Measurements from ENCODE around the gene NXPH2.
"Not testable (repeated sequence)": the region's sequence is repeated elsewhere in the genome, so short reads cannot be mapped to it uniquely, and the experiment has no call there.

The NXPH2 gene

DNA sequence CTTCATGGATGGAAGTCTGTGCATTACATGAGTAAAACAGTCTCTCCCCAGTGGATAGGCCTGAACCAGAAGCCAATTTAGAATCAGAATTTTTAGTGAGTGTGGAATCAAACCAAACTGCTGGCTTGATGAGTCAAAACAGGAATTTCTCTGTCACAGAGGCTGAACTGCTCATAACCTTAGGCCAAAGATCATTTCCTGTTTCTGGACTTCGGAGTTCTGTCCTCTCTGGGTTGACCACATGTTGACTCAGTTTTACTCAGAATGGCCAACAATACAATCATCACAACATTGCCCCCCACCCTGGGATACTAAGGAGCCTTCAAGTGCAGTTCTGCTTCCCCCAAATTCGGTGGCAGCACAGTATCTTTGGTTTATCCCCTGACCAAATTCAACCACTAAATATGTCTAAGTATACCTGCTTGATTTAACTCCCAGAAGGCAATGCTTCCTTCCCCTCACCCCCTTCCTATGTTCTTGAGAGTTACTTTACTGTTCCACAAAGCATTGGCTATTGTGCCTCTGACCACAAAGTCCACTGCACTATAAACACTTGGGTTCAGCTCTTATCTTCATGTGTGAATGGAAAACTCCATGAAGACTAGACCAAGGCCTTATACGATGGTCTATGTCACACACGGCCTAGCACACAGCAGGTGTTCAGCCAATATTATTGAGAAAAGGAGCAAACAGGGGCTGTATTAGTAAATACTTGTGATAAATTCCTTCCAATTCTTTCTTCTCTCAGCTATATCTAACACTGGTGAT lies 67.8 kb downstream of the NXPH2 start:
- DNase-seq (ENCODE audit: low read depth in 3 of 3, low spot score in 1 of 3): no peak

DNA sequence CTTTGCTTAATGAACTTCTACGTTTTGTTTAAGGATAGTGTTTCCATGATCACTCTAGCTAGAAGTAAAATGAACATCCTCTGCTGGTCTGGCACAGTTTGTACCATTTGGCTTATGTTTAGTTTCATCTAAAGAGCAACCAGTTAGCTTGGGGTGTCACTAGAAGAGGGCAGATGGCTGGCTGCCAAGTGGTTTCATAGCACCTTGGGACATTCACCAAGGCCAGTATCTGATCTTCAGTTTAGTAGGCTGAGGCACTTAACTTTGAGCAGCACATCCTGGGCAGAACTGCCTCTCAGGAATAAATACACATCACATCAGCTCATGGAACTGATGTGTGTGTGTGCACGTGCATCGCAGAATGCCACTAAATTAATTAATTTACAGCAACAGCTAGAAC lies 68.4 kb downstream of the NXPH2 start:
- DNase-seq (ENCODE audit: low read depth in 3 of 3, low spot score in 1 of 3): no peak

DNA sequence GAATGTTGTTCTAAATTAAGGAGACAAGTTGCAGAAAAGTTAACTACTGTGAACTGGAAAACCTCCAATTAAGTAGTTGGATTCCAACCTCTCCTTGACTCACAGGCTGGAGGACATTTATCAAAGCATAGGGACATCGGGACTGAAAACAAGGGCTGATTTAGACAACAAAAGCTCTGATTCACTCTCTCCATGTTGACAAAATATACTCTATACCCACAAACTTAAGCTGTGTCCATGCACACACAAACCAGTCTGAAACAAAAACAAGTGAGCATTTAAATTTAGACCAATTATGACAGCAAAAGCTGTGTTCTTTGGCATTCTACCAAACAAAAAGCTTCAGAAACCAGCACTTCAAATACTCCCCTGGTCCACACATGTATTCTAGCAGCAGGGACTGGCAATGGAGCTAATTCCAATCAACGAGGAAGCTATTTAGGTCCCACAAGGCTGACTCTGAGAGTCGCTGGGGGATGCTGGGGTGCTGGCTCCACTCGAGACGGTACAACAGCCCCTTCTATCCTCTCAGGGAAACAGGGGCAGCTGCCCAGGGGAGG lies 71.4 kb downstream of the NXPH2 start:
- no peak for DNase-seq (ENCODE audit: low read depth in 3 of 3, low spot score in 1 of 3)

DNA sequence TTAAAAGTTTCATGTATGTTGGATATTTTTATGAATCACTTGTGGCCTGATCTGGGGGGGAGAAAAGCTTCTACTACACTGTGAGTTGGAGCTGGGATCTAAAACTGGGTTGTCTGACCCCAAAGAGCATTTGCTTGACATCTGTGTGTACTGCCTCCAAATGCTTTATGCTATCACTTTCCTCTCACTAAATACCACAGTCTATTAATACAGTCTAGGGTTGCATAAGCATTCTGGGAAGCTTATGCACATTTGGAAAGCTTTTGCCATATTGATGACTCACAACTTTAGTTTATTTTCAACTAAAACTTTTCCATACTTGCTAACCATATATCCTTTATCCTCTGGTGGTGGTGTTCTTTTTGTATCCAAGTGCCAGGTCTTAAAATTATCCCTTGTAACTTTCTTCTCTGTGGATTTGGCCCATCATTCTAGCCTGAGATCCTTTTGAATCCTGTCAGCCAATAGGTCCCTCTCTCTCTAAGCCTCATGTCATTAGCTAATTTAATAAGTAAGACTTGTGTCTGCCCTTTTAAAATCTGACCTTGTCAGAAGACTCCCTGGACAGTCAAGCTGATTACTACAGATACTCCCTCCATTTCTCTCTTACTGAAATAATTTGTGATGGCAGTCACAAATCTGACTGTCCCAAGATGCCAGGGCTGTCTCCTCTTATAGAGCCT lies 72.7 kb downstream of the NXPH2 start:
- DNase-seq (ENCODE audit: low read depth in 3 of 3, low spot score in 1 of 3): no peak

DNA sequence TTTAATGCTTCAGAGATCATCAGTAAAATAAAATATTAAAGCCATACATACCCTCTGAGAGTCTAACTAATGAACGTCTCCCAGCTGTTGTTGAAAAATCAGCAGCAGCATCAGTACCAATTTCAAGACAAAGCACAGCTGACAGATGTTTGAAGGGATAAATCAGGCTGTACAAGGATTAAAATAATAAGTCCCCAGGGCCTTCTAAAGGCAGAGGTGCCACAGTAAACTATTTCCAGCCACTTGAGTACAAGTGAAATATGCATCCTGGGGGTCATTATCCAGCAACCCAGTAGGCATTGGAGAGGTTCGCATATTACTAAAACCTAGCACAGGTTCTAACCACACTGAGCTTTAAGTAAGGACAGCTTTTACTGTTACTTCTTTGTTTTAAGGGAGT lies 76.9 kb downstream of the NXPH2 start:
- DNase-seq (ENCODE audit: low read depth in 3 of 3, low spot score in 1 of 3): no peak

DNA sequence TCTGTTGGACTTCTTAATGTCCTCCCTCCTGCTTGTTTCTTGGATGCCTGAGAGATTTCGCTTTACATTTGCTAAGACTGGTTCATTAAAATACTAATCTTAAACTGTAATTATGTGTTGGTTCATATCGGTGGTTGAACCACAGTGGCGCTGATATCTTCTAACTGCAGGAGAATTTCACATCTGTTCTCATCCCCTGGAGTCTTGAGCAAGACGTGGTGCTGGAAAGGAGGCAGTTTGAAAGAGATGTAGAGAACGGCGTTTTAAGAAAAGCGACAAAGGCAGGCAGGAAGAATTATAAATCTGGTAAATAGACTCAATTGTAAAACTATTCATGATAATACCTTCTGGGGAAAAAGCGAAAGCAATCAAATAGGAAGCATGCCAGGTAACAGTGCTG lies 79.5 kb downstream of the NXPH2 start:
- no peak for DNase-seq (ENCODE audit: low read depth in 3 of 3, low spot score in 1 of 3)

DNA sequence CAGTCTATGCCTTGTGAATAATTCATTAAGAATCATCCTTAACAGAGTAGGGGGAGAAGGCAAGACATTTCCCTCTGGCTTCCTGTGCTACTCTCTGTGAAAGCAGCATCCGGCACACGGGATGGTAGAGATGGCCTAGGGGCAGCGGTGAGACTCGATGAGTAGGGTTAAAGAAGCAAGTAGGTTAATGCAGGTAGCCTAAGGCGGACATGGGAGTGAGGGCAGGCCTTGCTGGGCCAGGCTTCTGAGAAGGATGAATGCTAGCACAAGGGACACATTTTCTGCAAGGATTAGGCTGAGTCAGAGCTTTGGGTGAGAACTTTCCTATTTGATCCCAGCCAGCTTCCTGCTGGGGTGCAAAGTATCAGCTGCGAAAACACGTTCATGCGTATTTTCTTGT lies 80.8 kb downstream of the NXPH2 start:
- no peak for DNase-seq (ENCODE audit: low read depth in 3 of 3, low spot score in 1 of 3)

DNA sequence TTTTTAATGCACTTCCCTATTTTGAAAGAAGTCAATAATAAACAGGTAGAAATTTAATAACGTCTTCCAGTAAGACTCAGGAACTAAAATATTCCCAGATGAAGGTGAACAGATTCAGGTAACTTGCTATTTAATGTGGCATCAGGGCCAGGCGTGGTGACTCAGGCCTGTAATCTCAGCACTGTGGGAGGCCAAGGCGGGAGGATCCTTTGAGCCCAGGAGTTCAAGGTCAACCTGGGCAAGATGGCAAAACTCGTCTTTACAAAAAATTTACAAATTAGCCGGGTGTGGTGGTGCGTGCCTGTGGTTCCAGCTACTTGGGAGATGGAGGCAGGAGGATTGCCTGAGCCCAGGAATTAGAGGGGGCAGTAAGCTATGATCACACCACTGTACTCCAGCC lies 81.8 kb downstream of the NXPH2 start:
- DNase-seq (ENCODE audit: low read depth in 3 of 3, low spot score in 1 of 3): no peak

DNA sequence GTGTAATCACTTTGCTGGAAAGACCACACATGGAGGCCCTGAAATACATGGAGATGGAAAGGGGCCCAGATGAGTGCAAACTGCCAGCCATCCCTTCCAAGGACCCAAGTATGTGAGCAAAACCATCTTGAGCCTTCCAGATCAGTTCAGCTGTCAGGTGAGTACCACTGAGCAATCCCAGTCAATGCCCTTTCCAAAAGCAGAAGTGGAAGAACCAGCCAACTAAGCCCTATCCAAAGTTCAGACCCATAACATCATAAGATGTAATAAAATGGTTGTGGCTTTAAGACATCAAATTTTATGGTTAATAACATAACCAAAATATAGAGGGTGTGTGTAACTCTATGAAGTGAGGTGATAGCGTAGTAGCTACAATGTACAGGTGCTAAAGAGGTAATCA lies 88.5 kb downstream of the NXPH2 start:
- no peak for DNase-seq (ENCODE audit: low read depth in 3 of 3, low spot score in 1 of 3)

DNA sequence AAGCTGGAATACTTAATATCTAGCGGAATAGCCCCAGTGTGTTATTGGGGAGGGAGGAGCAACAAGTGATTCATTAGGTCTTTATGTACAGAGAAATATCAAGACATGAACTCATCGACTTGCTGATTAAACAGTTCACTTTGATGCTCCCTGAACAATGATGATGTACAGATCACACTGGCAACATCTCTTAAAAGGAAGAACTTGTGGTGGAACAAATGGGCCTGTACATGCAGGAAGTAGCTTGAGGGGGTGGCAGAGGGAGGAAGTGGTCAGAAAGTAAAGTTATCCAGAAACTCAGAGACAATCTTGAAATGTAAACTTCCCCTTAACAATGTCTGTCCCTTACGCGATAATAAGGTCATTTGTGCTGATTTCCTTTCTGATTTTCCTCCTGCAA lies 90.5 kb downstream of the NXPH2 start:
- DNase-seq (ENCODE audit: low read depth in 3 of 3, low spot score in 1 of 3): no peak

DNA sequence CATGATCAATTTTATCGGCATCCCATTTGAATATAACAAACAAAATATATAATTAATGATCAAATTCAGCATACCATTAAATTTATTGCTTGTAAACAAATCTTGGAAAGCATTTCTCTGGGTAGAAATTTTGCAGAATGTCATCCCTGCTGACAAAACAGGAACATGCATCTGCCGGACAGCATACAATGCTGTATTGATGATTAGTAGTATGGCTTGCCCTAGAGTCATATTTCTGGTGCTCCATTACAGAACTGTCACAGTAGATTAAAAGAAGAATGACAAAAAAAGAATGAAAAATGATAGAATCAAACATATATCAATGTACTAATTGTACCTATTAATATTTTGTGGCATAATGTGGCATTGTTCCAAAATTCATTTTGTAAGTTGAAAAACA lies 98.0 kb downstream of the NXPH2 start:
- DNase-seq (ENCODE audit: low read depth in 3 of 3, low spot score in 1 of 3): no peak

DNA sequence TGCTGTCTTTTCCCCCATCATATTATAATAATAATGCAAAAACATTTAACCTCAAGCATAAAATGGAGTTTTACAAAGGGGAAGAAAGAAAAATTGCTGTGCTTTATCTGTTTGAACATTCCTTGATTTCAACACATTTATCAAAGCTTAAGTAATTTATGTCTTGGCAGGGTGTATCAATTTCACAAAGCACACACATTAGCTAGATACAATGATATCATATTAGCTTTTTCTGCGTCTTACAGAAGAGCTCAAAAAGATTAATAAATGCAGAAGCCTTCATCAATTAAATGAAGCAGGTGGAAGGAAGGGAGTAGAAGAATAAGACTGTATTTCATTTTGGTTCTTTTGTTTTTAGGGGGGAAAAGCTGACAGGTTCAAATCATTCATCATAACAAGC lies 103.0 kb downstream of the NXPH2 start:
- DNase-seq (ENCODE audit: low read depth in 3 of 3, low spot score in 1 of 3): no peak

DNA sequence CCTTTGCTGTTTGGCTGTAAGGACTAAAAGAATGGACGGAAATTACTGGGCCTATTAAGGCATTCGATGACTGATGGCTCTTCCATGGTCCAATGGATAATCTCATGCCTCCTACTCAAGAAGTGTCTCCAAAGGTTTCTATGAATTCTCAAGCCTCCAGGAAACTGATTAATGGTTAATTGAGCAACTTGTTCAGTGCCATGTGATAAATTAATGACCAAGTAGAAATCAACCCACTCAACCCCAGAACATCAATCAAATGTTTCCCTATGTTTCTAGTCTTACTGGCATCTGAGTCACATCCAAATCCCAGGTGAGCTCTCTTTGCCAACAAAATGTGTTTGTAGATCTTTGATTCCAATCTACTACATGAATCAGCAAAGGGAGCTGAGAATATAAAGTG lies 103.6 kb downstream of the NXPH2 start:
- DNase-seq (ENCODE audit: low read depth in 3 of 3, low spot score in 1 of 3): no peak

DNA sequence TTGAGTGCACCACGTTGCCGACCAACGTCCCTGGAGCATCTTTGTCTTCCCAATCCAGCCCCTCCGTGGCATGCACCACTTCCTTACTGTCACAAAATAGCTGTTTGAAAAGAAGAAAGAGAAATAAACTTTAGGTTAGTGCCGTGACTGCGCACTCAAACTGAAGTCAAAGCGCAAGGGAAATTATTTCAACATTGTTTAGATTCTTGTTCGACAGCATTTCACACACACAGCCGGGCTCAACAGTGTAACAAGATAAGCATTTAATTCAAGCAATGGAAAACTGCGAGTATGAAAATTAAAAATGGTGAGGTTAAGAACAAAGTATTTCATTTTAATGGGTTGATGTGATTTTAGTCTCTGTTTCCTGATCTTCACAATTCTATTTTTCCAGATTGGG lies 108.6 kb downstream of the NXPH2 start:
- no peak for DNase-seq (ENCODE audit: low read depth in 3 of 3, low spot score in 1 of 3)

DNA sequence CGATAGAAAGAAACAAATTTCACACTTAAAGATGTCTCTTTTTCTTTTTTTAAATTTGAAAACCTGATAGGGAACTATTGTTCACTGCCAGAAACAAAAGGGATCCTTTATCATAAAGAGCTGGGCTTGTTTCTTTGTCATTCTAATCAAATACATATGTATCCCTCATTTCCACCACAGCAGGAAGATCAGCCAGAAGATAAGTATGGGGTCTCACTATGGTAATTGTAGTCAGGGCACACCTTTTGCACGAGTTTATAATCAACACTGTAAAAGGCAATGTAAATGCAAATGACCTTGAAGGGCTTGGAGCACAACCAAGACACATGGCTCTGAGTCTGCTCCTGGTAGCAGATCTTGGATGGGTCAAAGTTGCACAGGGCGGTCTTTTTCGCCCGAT lies 109.5 kb downstream of the NXPH2 start:
- DNase-seq (ENCODE audit: low read depth in 3 of 3, low spot score in 1 of 3): no peak

DNA sequence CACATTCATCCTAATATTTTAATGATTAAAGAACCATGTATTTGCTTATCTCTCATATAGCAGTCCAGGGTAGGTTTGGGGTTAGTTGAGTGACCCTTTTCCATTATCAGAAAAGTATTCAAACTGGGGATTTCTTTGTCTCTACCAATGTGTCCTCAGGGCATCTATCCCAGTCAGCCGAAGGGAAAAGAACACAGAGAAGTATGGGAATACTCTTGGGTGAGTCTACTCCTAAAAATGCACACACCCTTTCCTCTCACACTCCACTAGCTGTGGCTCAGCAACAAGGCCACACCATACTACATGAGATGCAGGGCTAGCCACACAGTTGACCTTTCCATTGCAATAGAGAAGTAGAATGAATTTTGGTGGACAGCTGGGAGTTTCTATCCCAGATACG lies 114.3 kb downstream of the NXPH2 start:
- no peak for DNase-seq (ENCODE audit: low read depth in 3 of 3, low spot score in 1 of 3)

DNA sequence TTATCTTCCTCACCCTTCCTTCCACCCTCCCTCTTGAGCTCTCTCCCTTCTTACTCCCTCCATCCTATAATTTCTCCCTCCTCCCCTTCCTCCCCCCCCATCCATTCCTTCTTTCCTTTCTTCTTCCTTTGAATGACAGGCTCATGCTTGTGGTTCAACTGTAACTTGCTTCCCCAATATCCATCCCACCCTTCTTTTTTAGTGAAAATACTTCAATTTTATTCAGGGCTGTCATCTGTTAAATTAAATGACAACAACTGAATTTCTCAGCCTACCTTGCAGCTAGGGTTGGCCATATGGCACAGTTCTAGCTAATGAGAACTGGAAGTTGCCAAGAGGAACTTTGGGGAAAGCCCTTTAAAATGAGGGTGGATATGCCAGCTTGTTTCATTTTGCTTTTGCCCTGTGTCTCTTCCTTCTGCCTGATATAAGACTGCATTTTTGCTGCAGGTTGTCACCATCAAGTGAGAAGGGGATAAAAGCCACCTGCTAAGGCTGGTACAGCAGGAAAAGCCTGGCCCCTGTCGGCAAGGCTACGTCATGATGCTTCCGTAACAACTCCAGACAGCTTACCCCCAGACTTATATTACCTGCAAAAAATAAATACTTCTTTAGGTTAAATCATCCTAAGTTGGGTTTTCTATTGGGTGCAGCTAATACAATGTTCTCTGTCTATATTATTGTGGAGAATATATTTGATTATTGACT lies 121.8 kb downstream of the NXPH2 start:
- no peak for DNase-seq (ENCODE audit: low read depth in 3 of 3, low spot score in 1 of 3)

DNA sequence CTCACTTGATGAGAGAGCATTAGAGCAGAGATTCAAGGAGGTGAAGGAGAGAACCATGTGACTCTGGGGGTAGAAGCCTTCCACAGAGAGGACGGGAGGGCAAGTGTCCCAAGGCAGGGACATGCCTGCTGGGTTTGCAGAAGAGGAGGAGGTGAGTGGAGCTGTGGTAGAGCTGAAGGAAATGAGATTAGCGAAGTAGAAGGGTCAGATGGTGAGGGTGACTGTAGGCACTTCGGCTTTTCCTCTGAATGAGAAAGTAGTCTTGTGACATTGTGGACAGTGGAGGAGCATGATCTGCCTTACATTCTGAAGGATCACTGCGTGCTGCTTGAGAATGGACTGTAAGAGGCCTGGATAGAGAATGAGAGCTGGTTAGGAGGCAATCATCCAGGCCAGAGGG lies 126.0 kb downstream of the NXPH2 start:
- no peak for DNase-seq (ENCODE audit: low read depth in 3 of 3, low spot score in 1 of 3)

DNA sequence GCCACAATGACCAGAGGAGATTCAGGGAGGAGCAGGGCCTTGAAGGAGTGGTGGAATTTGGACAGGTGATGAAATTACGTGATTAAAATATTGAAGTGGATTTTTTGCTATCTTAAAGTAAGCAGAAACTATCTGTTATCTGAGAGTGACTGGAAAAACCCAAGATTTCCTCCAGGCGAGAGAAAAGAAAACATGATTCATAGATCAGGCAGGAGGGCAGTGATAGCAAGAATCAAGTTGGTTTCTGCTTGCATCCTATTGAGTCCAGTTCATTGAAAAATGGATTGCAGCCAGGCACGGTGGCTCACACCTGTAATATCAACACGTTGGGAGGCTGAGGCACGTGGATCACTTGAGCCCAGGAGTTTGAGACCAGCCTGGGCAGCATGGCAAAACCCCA lies 127.8 kb downstream of the NXPH2 start:
- no peak for DNase-seq (ENCODE audit: low read depth in 3 of 3, low spot score in 1 of 3)

DNA sequence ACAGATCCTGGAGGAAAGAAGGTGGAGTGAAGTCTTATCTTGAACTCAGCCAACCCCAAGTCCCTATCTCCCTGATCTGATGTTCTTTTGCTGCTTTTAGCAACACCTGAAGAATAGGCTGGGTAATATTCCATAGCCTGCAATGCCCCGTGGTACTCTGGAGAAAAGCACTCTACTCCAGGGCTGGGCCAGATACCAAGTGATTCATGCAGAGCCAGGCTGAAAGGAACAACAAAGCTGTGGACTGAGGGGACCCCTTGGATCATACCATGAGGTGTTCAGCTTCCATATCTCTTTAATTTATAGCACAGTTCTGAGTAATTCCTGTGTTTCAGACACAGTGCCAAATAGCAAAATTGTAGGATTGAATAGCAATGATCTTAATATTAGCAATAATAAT lies 130.6 kb downstream of the NXPH2 start:
- no peak for DNase-seq (ENCODE audit: low read depth in 3 of 3, low spot score in 1 of 3)

DNA sequence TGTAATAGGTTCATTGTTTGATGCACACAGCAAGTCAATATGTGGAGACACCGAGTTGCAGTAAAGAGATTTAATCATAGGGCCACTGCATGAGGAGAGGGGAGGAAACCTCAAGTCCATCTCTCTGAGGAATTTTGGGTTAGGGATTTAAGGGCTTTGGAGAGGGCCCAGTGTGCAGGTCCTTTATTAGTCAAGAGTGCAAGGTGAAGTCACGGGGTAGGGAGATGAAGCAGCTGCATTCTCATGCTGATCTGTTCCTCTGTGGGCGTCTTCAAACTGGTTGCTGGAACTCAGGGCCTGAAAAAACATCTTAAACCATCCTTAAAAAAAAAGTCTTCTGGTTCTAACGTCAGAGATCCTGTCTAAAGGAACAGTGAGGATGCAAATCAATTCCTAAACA lies 131.6 kb downstream of the NXPH2 start:
- DNase-seq (ENCODE audit: low read depth in 3 of 3, low spot score in 1 of 3): no peak

DNA sequence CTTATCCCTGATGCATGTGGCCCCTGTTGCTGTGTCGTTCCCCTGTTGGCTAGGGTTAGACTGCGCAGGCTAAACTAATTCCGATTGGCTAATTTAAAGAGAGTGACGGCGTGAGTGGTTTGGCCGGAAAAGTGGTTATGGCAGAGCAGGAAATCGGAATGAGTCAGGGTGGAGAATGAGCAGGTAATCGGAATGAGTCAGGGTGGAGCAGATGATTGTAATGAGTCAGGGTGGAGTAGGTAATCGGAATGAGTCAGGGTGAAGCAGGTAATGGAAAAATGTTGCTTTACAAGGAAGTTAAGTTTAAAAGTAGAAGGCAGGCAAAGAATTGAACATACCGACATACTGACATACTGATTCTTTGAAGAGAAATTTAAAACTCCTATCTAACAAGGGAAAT lies 135.4 kb downstream of the NXPH2 start:
- not testable (repeated sequence) for DNase-seq (ENCODE audit: low read depth in 3 of 3, low spot score in 1 of 3)

Measured in stimulated activated CD4-positive, alpha-beta T cell treated with anti-CD3 and anti-CD28 coated beads, TNF-alpha, amount 100 ng/mL, for 1 hour (primary cell).